Neutrophil (primary cell): ENCODE data around the gene TPMT.

ENCODE experiments used
- H3K27ac ChIP-seq: fragments of 200-600 bp; sonication (generic); 2 replicates; pipeline ENCODE4 v1.5.1; 2016; ENCODE audit warnings: mild to moderate bottlenecking, moderate library complexity
- H3K27me3 ChIP-seq: fragments of 200-600 bp; sonication (generic); 2 replicates; pipeline ENCODE4 v1.6.0; 2016; ENCODE audit warnings: mild to moderate bottlenecking
- H3K36me3 ChIP-seq: fragments of 200-600 bp; sonication (generic); 2 replicates; pipeline ENCODE4 v1.5.1; 2017
- H3K4me1 ChIP-seq, 2 experiments: fragments of 200-600 bp in 1 of 2; sonication (generic) in 1 of 2; 1 replicate in 1 of 2; 2 replicates in 1 of 2; pipeline versions ENCODE4 v1.5.1 to v1.6.1; 2013 to 2016; ENCODE audit warnings: low read depth in 1 of 2, low read length in 1 of 2, mild to moderate bottlenecking in 1 of 2, moderate library complexity in 1 of 2; ENCODE audit not compliant: control insufficient read depth in 1 of 2, insufficient read depth in 1 of 2
- H3K4me3 ChIP-seq, 2 experiments: fragments of 200-600 bp in 1 of 2; sonication (generic) in 1 of 2; 1 replicate in 1 of 2; 2 replicates in 1 of 2; pipeline ENCODE4 v1.5.1; 2013 to 2016; ENCODE audit warnings: low read depth in 1 of 2, low read length in 1 of 2, mild to moderate bottlenecking in 1 of 2, moderate library complexity in 1 of 2
- H3K9me3 ChIP-seq: fragments of 200-600 bp; sonication (generic); 2 replicates; pipeline ENCODE4 v1.5.1; 2016
- CTCF ChIP-seq: fragments of 200-600 bp; sonication (generic); IDR thresholded peaks from 2 replicates; pipeline ENCODE4 v1.5.1; 2016; ENCODE audit warnings: antibody characterized with exemption

TPMT gene

GRCh38 chr6:18186540-18187250, 31.8 kb upstream of the TPMT start:
- peaks cover 10 to 12% of the 10 kb centered on the region in 2 experiments for H3K4me1 ChIP-seq
- H3K4me3 ChIP-seq: no peak overlapping the region
- peaks cover 69% of the 10 kb centered on the region for H3K36me3 ChIP-seq
- H3K27ac ChIP-seq: peak overlapping the region; percentile 79
- TF ChIP-seq CTCF: no peak
- no peaks in the 10 kb centered on the region for H3K9me3 ChIP-seq
- no peaks in the 10 kb centered on the region for H3K27me3 ChIP-seq

GRCh38 chr6:18186033-18186432, 31.2 kb upstream of the TPMT start:
- no peak for TF ChIP-seq CTCF
- Histone ChIP-seq H3K36me3 (peaks cover 63% of the 10 kb centered on the region), H3K4me1 (peaks cover 10 to 12% of the 10 kb centered on the region in 2 experiments), H3K4me3 (no peak overlapping the region), H3K9me3 (no peaks in the 10 kb centered on the region), H3K27ac (peak overlapping the region; percentile 79), H3K27me3 (no peaks in the 10 kb centered on the region)

- no peak for TF ChIP-seq CTCF
- H3K9me3 ChIP-seq: no peaks in the 10 kb centered on the region
- no peak overlapping the region for H3K4me3 ChIP-seq
- H3K27me3 ChIP-seq: no peaks in the 10 kb centered on the region
- peak overlapping the region; percentile 79 for H3K27ac ChIP-seq
- H3K36me3 ChIP-seq: peaks cover 65% of the 10 kb centered on the region
- peaks cover 10 to 12% of the 10 kb centered on the region in 2 experiments for H3K4me1 ChIP-seq
Measured at GRCh38 chr6:18185624-18186023, 30.7 kb upstream of the TPMT start.

GRCh38 chr6:18183766-18184165, 28.9 kb upstream of the TPMT start:
- Histone ChIP-seq H3K4me3 (no peak overlapping the region), H3K27me3 (no peaks in the 10 kb centered on the region), H3K9me3 (no peaks in the 10 kb centered on the region), H3K4me1 (peaks cover 26 to 29% of the 10 kb centered on the region in 2 experiments), H3K27ac (peak overlapping the region; percentile 38), H3K36me3 (peaks cover 53% of the 10 kb centered on the region)
- TF ChIP-seq CTCF: no peak

GRCh38 chr6:18182568-18182967, 27.7 kb upstream of the TPMT start:
- TF ChIP-seq CTCF: no peak
- Histone ChIP-seq H3K27ac (no peak overlapping the region), H3K4me3 (no peak overlapping the region), H3K9me3 (no peaks in the 10 kb centered on the region), H3K4me1 (peaks cover 32 to 37% of the 10 kb centered on the region in 2 experiments), H3K27me3 (no peaks in the 10 kb centered on the region), H3K36me3 (peaks cover 42% of the 10 kb centered on the region)
